ENCODE measurements around the gene LPP.

DNA sequence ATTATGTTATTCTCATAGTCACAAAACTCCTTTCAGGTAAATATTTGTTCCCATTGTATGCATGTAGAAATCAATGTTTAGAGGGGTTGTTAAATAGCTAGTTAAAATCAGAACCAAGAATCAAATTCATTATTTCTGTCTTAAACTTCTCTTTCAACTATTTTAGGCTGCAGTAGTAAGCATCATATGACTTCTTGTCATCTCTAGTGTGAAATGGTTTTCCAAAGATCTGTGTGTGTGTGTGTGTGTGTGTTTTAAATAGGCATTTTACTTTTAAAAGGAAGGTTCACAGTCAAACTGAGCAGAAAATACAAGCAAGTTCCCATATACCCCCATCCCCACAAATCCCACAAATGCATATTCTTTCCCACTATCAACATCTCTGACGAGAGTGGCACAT lies 506.5 kb downstream of the LPP start:
- TF ChIP-seq, protein P1, sequence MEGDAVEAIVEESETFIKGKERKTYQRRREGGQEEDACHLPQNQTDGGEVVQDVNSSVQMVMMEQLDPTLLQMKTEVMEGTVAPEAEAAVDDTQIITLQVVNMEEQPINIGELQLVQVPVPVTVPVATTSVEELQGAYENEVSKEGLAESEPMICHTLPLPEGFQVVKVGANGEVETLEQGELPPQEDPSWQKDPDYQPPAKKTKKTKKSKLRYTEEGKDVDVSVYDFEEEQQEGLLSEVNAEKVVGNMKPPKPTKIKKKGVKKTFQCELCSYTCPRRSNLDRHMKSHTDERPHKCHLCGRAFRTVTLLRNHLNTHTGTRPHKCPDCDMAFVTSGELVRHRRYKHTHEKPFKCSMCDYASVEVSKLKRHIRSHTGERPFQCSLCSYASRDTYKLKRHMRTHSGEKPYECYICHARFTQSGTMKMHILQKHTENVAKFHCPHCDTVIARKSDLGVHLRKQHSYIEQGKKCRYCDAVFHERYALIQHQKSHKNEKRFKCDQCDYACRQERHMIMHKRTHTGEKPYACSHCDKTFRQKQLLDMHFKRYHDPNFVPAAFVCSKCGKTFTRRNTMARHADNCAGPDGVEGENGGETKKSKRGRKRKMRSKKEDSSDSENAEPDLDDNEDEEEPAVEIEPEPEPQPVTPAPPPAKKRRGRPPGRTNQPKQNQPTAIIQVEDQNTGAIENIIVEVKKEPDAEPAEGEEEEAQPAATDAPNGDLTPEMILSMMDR (IDR thresholded peaks at IDR 0.05): no peak
- TF ChIP-seq EZH2 (IDR thresholded peaks at IDR 0.05; ENCODE audit: borderline replicate concordance, insufficient read depth, low read depth, low read length, poor library complexity, severe bottlenecking): no peak
